Stimulated activated naive CD4-positive, alpha-beta T cell treated with Interleukin-2 at 50 U/mL for 16 hours (primary cell): ENCODE results near the gene PPP2R3A.

Experiments used
- DNase-seq: peaks from one replicate; lab custom pipeline; 2025; lab: John Stamatoyannopoulos, UW

Gene PPP2R3A

GRCh38 chr3:136022529-136023263 lies 57.2 kb downstream of the PPP2R3A start:
- DNase-seq = no peak

- no peak for DNase-seq
Observed at GRCh38 chr3:136023264-136023978, 57.9 kb downstream of the PPP2R3A start.

- no peak for DNase-seq
Observed at GRCh38 chr3:136036306-136036705, 70.8 kb downstream of the PPP2R3A start.

- no peak for DNase-seq
Observed at GRCh38 chr3:136038668-136039067, 73.1 kb downstream of the PPP2R3A start.

- no peak for DNase-seq
Observed at GRCh38 chr3:136042608-136043221, 77.2 kb downstream of the PPP2R3A start.

GRCh38 chr3:136044980-136045745 lies 79.6 kb downstream of the PPP2R3A start:
- DNase-seq = no peak

GRCh38 chr3:136048068-136048467 lies 82.5 kb downstream of the PPP2R3A start:
- DNase-seq = no peak

- DNase-seq = no peak
Observed at GRCh38 chr3:136050250-136050649, 84.7 kb downstream of the PPP2R3A start.

- no peak for DNase-seq
Observed at GRCh38 chr3:136055491-136055890, 90.0 kb downstream of the PPP2R3A start.

GRCh38 chr3:136067211-136067610 lies 101.7 kb downstream of the PPP2R3A start:
- no peak for DNase-seq

GRCh38 chr3:136068708-136069107 lies 103.2 kb downstream of the PPP2R3A start:
- DNase-seq = no peak

GRCh38 chr3:136069933-136070332 lies 104.4 kb downstream of the PPP2R3A start:
- DNase-seq = no peak

- no peak for DNase-seq
Observed at GRCh38 chr3:136070334-136070733, 104.8 kb downstream of the PPP2R3A start.

- DNase-seq = no peak
Observed at GRCh38 chr3:136070953-136071949, 105.7 kb downstream of the PPP2R3A start.

- no peak for DNase-seq
Observed at GRCh38 chr3:136074546-136075170, 109.1 kb downstream of the PPP2R3A start.

GRCh38 chr3:136075218-136075808 lies 109.8 kb downstream of the PPP2R3A start:
- DNase-seq = peak; percentile 53

- DNase-seq = no peak
Observed at GRCh38 chr3:136075811-136076210, 110.3 kb downstream of the PPP2R3A start.

GRCh38 chr3:136078421-136079364 lies 113.2 kb downstream of the PPP2R3A start:
- no peak for DNase-seq
